VCaP (cell line): ENCODE data around the gene DNAJC8.

ENCODE experiments used
- H3K27ac ChIP-seq: fragments of 450-650 bp; 2 replicates; pipeline ENCODE4 v1.5.1; 2017
- TF ChIP-seq, protein P1 (sequence below): fragments of 450-650 bp; conservative IDR thresholded peaks from 2 replicates; pipeline ENCODE4 v1.5.1; 2017; ENCODE audit warnings: mild to moderate bottlenecking, moderate library complexity

The DNAJC8 gene

DNA sequence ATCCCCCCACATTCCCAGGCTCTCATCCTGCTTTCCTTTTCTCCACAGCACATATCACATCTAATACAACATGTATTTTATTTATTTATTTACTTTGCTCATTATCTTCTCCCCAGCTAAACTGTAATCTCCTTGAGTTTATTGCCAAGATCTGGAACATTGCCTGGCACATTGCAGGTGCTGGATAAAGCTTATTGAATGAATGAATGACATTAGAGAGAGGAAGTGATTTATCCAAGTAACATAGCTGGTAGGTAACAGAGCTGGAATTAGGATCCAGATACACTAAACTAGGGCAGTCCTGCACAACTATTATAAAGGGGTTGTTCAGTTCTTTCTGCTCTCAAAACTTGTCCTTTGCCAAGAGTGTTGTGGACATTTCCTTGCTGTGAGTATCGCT is 47.8 kb downstream of the DNAJC8 start:
- TF ChIP-seq, protein P1, sequence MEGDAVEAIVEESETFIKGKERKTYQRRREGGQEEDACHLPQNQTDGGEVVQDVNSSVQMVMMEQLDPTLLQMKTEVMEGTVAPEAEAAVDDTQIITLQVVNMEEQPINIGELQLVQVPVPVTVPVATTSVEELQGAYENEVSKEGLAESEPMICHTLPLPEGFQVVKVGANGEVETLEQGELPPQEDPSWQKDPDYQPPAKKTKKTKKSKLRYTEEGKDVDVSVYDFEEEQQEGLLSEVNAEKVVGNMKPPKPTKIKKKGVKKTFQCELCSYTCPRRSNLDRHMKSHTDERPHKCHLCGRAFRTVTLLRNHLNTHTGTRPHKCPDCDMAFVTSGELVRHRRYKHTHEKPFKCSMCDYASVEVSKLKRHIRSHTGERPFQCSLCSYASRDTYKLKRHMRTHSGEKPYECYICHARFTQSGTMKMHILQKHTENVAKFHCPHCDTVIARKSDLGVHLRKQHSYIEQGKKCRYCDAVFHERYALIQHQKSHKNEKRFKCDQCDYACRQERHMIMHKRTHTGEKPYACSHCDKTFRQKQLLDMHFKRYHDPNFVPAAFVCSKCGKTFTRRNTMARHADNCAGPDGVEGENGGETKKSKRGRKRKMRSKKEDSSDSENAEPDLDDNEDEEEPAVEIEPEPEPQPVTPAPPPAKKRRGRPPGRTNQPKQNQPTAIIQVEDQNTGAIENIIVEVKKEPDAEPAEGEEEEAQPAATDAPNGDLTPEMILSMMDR, result no peak
- H3K27ac ChIP-seq, result no peak overlapping the region

DNA sequence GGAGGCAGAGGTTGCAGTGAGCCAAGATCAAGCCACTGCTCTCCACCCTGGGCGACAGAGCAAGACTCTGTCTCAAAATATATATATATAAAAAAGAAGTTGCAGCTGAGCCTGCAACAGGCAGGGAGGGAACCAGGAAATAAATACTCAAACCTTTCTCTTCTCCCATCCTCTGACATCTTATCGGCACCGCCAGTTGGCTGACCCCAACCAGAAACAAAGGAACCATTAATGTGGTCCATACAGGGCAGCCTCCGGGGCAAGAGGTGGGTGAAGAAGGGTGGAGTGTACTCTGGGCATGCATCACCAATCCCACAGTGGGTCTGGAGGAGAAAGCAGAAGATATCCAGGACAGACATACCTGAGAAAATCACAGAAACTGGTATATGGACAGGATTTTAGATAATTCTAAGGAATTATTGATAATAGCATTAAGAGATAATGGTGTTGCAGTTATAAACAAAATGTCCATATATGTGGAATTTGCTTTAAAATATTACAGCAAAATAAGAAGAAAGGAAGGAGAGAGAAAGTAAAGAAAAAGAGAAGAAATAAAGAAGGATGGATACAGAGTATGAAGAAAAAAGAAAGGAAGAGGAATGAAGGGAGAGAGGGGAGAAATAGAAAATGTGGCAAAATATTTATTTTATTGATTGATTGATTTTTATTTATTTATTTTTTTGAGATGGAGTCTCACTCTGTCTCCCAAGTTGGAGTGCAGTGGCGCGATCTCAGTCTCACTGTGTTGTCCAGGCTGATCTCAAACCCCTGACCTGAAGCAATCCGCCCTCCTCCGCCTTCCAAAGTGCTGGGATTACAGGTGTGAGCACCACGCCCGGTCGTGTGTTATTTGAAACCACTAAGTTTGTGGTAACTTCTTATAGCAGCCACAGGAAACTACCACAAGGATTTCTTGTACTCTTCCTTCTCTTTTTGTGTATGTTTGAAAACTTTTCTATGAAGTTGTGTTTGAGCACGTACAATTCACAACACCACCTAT is 52.2 kb downstream of the DNAJC8 start:
- TF ChIP-seq, protein P1, result no peak
- H3K27ac ChIP-seq, result no peak overlapping the region

DNA sequence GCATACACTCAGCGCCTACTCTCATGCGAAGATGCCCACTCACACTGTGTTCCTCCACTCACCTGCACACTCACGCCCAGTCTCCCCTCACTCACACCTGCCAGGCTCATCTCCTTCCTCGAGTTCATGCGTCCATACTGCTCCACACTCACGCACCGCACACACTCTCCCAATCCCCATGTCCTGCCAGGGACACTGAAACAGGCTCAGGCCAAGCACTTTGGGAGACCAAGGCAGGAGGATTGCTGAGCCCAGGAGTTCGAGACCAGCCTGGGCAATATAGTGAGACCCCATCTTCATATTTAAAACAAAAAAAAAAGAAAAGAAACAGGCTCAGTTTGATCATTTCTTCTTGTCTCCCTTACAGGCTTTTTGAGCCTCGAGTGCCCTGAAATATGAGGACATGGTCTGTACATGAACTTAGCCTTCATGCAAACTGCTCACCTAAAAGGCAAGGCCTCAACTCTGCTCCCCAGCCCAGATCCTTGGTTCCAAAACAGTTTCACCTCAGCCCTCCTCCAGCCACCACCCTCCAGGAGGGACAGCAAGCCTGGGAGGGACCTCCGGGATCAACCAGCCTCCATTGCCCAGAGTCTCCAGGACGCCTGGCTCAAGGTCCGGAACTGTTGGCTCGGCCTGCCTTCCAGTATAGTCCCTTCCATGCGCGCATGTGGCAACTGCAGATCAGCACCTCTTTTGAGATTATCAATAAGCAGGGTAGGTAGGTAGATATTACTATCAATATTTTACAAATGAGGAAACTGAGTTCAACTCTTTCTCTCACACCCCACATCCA is 53.9 kb downstream of the DNAJC8 start:
- TF ChIP-seq, protein P1, result no peak

DNA sequence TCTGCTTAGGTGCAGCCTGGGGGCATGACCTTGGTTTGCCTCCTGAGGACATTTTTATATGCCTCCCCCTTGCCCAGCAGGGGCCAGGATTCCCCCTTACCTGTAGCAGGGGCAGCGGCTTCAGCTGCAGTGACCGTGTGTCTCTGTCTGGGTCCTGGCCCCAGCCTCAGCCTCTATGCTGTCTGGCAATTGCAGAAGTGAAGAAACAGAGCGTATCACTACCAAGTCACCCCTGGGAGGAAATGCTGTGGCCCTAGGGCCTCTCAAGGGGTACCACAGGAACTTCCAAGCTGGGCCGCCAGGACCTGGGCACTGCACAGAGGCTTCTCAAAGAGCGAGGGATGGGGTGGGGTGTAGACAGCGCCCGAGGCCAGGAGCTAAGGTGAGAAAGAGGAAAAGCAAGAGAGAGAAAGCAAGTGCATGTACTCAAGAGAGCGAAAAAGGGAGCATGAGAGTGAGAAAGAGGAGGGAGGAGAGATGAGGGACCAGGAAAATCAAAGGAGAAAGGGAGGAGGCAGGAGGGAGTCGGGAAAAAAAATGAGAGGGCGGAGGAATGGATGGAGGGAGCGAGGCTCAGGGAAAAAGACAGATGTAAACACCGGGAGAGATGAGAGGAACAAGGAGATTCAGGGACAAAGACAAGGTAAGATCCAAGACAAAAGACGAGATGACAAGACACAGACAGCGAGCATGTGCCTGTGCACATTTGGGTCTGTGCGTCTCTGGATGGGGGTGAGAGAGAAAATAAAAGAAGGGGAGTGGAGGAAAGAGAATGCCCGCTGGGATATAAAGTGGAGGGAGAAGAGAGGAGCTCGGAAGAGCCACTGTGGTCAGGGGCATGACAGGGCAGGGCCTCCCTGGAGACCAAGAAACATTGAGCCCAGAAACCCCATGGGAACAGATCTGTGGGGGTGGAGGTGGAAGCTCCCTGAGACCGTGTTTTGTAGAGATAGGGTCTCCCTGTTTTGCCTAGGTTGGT is 56.0 kb downstream of the DNAJC8 start, which contains the start of gene PTAFR:
Gene PTAFR, minus strand, starts transcription at position 199 of the 979 bp plus-strand sequence. CDS start 25,669 bp downstream, outside the sequence.
- H3K27ac ChIP-seq, result no peak within 1 kb of the TSS
- TF ChIP-seq, protein P1, result no peak

More for the DNA sequence above, 53.9 kb downstream of the DNAJC8 start:
- H3K27ac ChIP-seq, result no peak overlapping the region

DNA sequence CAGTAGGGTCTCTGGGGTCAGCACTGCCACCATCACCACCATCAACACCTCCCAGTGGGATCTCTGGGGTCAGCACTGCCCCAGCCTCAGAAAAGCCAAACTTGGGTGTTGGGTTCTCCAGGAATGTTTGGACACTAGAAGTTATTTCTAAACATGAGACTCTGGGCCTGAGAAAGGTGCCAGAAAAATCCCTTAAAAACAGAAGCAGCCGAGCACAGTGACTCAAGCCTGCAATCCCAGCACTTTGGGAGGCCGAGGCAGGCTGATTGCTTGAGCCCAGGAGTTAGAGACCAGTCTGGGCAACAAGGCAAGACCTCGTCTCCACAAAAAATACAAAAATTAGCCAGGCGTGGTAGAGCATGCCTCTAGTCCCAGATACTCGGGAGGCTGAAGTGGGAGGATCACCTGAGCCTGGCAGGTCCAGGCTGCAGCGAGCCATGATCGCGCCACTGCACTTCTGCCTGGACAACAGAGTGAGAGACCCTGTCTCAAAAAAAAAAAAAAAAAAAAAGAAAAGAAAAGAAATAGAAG is 56.8 kb downstream of the DNAJC8 start:
- TF ChIP-seq, protein P1, result no peak
- H3K27ac ChIP-seq, result no peak overlapping the region

DNA sequence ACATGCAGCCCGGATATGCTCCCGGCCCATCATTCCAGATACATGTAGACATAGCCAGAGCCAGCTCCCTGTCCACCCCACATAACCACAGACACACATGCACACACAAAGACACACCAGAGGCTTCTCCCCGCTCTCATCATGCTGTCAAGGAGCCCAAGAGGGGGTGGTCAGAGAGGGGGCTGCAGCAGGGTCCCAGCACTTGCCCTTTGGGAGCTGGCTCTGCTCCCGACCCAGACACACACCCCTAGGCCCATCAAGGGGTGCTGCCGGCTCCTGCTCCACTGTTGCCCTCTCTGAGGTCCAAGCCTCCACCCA is 58.9 kb downstream of the DNAJC8 start:
- TF ChIP-seq, protein P1, result no peak
- H3K27ac ChIP-seq, result peak overlapping the region; percentile 75
